ENCODE data around the gene VPS9D1. TPM values are rescaled to one million over a fixed set of nuclear protein-coding genes. Genes with fewer than 3 reads are reported as not detected.

Gene VPS9D1
- total and polyA plus RNA-seq, 7 donors: 3.7 to 10.3 (median 5.2) TPM

DNA sequence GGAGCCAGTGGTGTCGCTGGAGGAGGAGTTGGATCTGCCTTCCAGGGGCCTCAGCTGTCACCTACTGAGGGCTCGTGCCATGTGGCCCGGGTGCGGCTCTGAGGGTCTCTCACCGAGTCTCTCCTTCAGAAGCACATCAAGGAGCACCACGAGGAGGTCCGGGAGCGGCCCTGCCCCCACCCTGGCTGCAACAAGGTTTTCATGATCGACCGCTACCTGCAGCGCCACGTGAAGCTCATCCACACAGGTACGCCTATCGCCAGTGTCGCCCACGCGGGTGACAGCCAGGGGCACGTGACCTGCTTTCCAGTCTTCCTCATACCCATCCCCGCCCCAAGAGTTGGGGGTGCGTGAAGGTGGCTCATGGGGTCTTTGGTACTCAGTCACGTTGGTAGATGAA is 13.1 kb upstream of the VPS9D1 start:
- Histone ChIP-seq H3K4me3 (no peak overlapping the region), H3K36me3 (ENCODE audit: insufficient read depth in 1 of 2, low read depth in 1 of 2) (peaks cover 14 to 96% of the 10 kb centered on the region in 2 donors), H3K27ac (no peak overlapping the region), H3K4me1 (no peaks in the 10 kb centered on the region), H3K27me3 (ENCODE audit: insufficient read depth in 3 of 3, low read length in 2 of 3) (no peaks in the 10 kb centered on the region), H3K9me3 (no peaks in the 10 kb centered on the region)
- TF ChIP-seq, protein P1, sequence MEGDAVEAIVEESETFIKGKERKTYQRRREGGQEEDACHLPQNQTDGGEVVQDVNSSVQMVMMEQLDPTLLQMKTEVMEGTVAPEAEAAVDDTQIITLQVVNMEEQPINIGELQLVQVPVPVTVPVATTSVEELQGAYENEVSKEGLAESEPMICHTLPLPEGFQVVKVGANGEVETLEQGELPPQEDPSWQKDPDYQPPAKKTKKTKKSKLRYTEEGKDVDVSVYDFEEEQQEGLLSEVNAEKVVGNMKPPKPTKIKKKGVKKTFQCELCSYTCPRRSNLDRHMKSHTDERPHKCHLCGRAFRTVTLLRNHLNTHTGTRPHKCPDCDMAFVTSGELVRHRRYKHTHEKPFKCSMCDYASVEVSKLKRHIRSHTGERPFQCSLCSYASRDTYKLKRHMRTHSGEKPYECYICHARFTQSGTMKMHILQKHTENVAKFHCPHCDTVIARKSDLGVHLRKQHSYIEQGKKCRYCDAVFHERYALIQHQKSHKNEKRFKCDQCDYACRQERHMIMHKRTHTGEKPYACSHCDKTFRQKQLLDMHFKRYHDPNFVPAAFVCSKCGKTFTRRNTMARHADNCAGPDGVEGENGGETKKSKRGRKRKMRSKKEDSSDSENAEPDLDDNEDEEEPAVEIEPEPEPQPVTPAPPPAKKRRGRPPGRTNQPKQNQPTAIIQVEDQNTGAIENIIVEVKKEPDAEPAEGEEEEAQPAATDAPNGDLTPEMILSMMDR (IDR thresholded peaks at IDR 0.05): no peak
- DNase-seq: no peak
- intact Hi-C loops (cut with DNase I): no loop called here
- peak in 1 of 4 donors; percentile 9 for ATAC-seq
- WGBS, 3 donors: 91 to 94% (median 92%) methylated on average over 21 of the region's 21 CpGs

DNA sequence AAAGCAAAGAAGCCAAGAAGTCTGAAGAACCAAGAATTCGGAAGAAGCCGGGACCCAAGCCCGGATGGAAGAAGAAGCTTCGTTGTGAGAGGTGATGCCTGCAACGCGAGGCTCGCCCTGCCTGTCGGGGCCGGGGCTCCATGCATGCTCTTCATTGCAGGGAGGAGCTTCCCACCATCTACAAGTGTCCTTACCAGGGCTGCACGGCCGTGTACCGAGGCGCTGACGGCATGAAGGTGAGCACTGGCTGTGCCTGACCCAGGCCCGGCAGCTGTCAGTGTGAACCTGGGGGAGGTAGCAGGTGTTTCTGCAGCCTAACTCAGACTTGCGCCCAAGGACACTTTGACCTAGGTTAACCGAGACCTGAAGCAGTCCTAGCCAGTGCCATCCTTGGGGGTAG is 12.6 kb upstream of the VPS9D1 start:
- intact Hi-C loops (cut with DNase I): no loop called here
- Histone ChIP-seq H3K4me1 (no peaks in the 10 kb centered on the region), H3K27me3 (ENCODE audit: insufficient read depth in 3 of 3, low read length in 2 of 3) (no peaks in the 10 kb centered on the region), H3K36me3 (ENCODE audit: insufficient read depth in 1 of 2, low read depth in 1 of 2) (peaks cover 14 to 95% of the 10 kb centered on the region in 2 donors), H3K27ac (no peak overlapping the region), H3K9me3 (no peaks in the 10 kb centered on the region), H3K4me3 (no peak overlapping the region)
- DNase-seq: no peak
- TF ChIP-seq, protein P1 (IDR thresholded peaks at IDR 0.05): no peak
- 88% methylated on average over 17 of the region's 17 CpGs for WGBS, 3 donors
- peak in 1 of 4 donors; percentile 5 for ATAC-seq

DNA sequence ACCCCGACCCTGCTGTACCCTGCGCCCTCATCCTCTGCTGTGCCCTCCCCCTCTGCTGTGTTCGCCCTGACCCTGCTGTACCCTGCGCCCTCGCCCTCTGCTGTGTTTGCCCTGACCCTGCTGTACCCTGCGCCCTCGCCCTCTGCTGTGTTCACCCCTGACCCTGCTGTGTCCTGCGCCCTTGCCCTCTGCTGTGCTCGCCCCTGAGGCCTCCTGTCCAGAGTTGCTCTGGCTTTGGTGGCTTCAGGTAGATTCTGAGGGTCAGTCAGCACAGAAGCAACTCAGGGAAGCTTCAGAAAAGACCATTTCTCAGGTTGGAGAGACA is 12.2 kb upstream of the VPS9D1 start:
- ATAC-seq (no peak), DNase-seq (no peak)
- TF ChIP-seq, protein P1 (IDR thresholded peaks at IDR 0.05): no peak
- intact Hi-C loops (cut with DNase I): no loop called here
- 92 to 96% (median 95%) methylated on average over 8 to 9 of the region's 9 CpGs for WGBS, 3 donors
- no peaks in the 10 kb centered on the region for H3K9me3 ChIP-seq
- no peaks in the 10 kb centered on the region for H3K27me3 ChIP-seq (ENCODE audit: insufficient read depth in 3 of 3, low read length in 2 of 3)
- no peak overlapping the region for H3K27ac ChIP-seq
- no peak overlapping the region for H3K4me3 ChIP-seq
- peaks cover 14 to 95% of the 10 kb centered on the region in 2 donors for H3K36me3 ChIP-seq (ENCODE audit: insufficient read depth in 1 of 2, low read depth in 1 of 2)
- no peaks in the 10 kb centered on the region for H3K4me1 ChIP-seq

DNA sequence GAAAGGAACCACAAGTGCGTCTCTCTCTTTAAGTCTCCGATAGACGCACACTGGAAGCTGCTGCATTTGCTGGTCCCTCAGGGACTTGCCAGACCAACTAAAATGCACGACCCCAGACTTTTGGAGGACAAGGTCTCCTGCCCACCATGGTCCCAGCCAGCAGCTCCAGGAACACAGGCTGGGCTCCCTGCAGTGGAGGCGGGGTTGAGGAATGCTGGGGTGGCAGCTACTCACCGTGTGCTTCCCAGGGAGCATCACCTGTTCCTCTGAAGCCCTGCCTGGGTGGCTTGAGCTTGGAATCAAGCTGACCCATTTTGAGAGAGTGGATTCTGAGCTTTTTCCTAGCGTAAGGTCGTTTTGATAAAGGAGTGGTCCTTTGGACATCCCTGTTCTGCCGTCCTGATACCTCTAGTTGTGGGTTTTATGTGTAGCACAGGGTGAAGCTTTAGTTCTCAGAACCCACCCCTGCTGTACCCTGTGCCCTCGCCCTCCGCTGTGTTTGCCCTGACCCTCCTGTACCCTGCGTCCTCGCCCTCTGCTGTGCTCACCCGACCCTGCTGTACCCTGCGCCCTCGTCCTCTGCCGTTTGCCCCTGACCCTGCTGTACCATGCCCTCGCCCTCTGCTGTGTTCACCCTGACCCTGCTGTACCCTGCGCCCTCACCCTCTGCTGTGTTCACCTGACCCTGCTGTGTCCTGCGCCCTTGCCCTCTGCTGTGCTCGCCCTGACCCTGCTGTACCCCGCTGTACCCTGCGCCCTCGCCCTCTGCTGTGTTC is 11.6 kb upstream of the VPS9D1 start:
- no peak overlapping the region for H3K4me3 ChIP-seq
- TF ChIP-seq, protein P1 (IDR thresholded peaks at IDR 0.05): no peak
- no peaks in the 10 kb centered on the region for H3K27me3 ChIP-seq (ENCODE audit: insufficient read depth in 3 of 3, low read length in 2 of 3)
- no peak overlapping the region for H3K27ac ChIP-seq
- DNase-seq: no peak
- intact Hi-C loops (cut with DNase I): no loop called here
- no peak for ATAC-seq
- no peaks in the 10 kb centered on the region for H3K4me1 ChIP-seq
- WGBS, 3 donors: 87 to 90% (median 88%) methylated on average over 22 to 24 of the region's 24 CpGs
- no peaks in the 10 kb centered on the region for H3K9me3 ChIP-seq
- H3K36me3 ChIP-seq (ENCODE audit: insufficient read depth in 1 of 2, low read depth in 1 of 2): peaks cover 10 to 95% of the 10 kb centered on the region in 2 donors
